Measurements from ENCODE around the gene RPH3AL.

- TF ChIP-seq POLR2A (IDR thresholded peaks at IDR 0.05; ENCODE audit: low read depth, low read length), result no peak
- no peak for TF ChIP-seq POLR2AphosphoS5 (IDR thresholded peaks at IDR 0.05; ENCODE audit: low read depth, low read length)
Measured at GRCh38 chr17:162689-163088, 189.9 kb downstream of the RPH3AL start.

Data from GM12892 (cell line).